Measurements from ENCODE around the gene YWHAE. TPM values are rescaled to one million over a fixed set of nuclear protein-coding genes. Genes with fewer than 3 reads are reported as not detected.
"Not testable (repeated sequence)": the region's sequence is repeated elsewhere in the genome, so short reads cannot be mapped to it uniquely, and the experiment has no call there.

YWHAE gene
- polyA plus RNA-seq, 1 donor from 2014 or later, result 54.4 TPM

GRCh38 chr17:1420981-1421380 lies 21.0 kb upstream of the YWHAE start:
- peaks cover 2% of the 10 kb centered on the region for H3K36me3 Mint-ChIP-seq

GRCh38 chr17:1420163-1420562 lies 20.1 kb upstream of the YWHAE start:
- Mint-ChIP-seq H3K4me1 (peaks cover 0 to 1% (median 0%) of the 10 kb centered on the region in 3 donors), H3K36me3 (peaks cover 2% of the 10 kb centered on the region), H3K27ac (no peak overlapping the region), H3K9me3 (no peaks in the 10 kb centered on the region), H3K27me3 (no peaks in the 10 kb centered on the region), H3K4me3 (no peak overlapping the region)

More at GRCh38 chr17:1420981-1421380, 21.0 kb upstream of the YWHAE start:
- Mint-ChIP-seq H3K27ac (no peak overlapping the region), H3K4me1 (peaks cover 0 to 2% (median 0%) of the 10 kb centered on the region in 3 donors), H3K27me3 (no peaks in the 10 kb centered on the region), H3K4me3 (no peak overlapping the region), H3K9me3 (no peaks in the 10 kb centered on the region)

- H3K27me3 Mint-ChIP-seq, H3K9me3 Mint-ChIP-seq, H3K36me3 Mint-ChIP-seq: not testable (repeated sequence)
Observed at GRCh38 chr17:1418476-1418875, 18.5 kb upstream of the YWHAE start.

GRCh38 chr17:1416414-1416813 lies 16.4 kb upstream of the YWHAE start:
- Mint-ChIP-seq H3K27me3 (no peaks in the 10 kb centered on the region), H3K4me3 (no peak overlapping the region), H3K27ac (no peak overlapping the region), H3K9me3 (no peaks in the 10 kb centered on the region), H3K4me1 (peaks cover 0 to 2% (median 1%) of the 10 kb centered on the region in 3 donors), H3K36me3 (peaks cover 2% of the 10 kb centered on the region)

More at GRCh38 chr17:1418476-1418875, 18.5 kb upstream of the YWHAE start:
- not testable (repeated sequence) for H3K4me3 Mint-ChIP-seq, H3K4me1 Mint-ChIP-seq
- peak overlapping the region in 1 of 3 donors; percentile 10 for H3K27ac Mint-ChIP-seq

DNA sequence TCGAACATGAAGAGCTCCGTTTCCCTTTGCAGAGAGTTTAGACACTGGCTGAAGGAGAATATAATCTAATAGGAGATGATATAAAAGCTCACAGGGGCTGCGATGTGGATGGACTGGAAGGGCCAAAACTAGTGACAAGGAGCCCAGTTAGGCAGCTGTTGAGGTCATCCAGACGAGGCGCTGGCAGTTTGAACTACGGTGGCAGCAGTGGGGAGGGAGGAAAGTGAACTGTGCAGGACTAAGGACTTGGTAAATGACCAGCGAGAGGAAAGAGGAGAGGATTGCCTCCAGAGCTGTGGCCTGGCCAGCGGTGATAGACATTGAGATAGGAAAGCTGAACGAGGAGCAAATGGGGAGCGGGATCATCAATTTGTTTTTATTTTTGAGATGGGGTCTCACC lies 14.6 kb upstream of the YWHAE start:
- H3K27me3 Mint-ChIP-seq, result no peaks in the 10 kb centered on the region
- peaks cover 0 to 2% (median 0%) of the 10 kb centered on the region in 3 donors for H3K4me1 Mint-ChIP-seq
- no peak overlapping the region for H3K4me3 Mint-ChIP-seq
- no peaks in the 10 kb centered on the region for H3K9me3 Mint-ChIP-seq
- H3K27ac Mint-ChIP-seq, result peak overlapping the region in 1 of 3 donors; percentile 28
- peaks cover 2% of the 10 kb centered on the region for H3K36me3 Mint-ChIP-seq

DNA sequence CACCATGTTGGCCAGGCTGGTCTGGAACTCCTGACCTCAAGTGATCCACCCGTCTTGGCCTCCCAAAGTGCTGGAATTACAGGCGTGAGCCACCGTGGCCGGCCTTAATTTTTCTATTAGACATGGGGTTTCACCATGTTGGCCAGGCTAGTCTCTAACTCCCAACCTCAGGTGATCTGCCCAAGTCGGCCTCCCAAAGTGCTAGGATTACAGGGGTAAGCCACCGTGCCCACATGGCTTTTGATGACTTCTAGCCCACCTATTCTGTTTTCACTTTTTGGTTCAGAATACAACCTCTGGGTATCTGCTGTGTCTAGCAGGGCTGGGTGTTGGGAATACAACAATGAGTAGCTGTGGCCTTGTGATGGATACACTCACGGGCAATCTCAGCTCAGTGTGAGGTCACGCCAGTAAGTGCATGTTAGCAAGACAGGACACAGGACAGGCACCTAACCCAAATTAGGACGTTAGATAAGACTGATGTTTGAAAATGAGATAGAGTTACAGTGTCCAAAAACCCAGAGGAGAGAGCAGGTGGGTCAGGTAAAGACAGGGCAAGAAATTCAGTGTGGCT lies 14.1 kb upstream of the YWHAE start:
- Mint-ChIP-seq H3K27ac (peak overlapping the region in 1 of 3 donors; percentile 28), H3K4me1 (peaks cover 0 to 2% (median 0%) of the 10 kb centered on the region in 3 donors), H3K27me3 (no peaks in the 10 kb centered on the region), H3K36me3 (peaks cover 2% of the 10 kb centered on the region), H3K4me3 (no peak overlapping the region), H3K9me3 (no peaks in the 10 kb centered on the region)

- H3K27ac Mint-ChIP-seq, result no peak overlapping the region
- no peak overlapping the region for H3K4me3 Mint-ChIP-seq
- H3K36me3 Mint-ChIP-seq, result peaks cover 2% of the 10 kb centered on the region
- H3K27me3 Mint-ChIP-seq, result no peaks in the 10 kb centered on the region
- H3K4me1 Mint-ChIP-seq, result peaks cover 0 to 2% (median 0%) of the 10 kb centered on the region in 3 donors
- H3K9me3 Mint-ChIP-seq, result no peaks in the 10 kb centered on the region
Observed at GRCh38 chr17:1413281-1413791, 13.3 kb upstream of the YWHAE start.

GRCh38 chr17:1412185-1413110 lies 12.4 kb upstream of the YWHAE start:
- H3K9me3 Mint-ChIP-seq, result no peaks in the 10 kb centered on the region
- no peak overlapping the region for H3K27ac Mint-ChIP-seq
- no peaks in the 10 kb centered on the region for H3K36me3 Mint-ChIP-seq
- H3K4me3 Mint-ChIP-seq, result no peak overlapping the region
- H3K4me1 Mint-ChIP-seq, result peaks cover 0 to 2% (median 0%) of the 10 kb centered on the region in 3 donors
- H3K27me3 Mint-ChIP-seq, result no peaks in the 10 kb centered on the region

DNA sequence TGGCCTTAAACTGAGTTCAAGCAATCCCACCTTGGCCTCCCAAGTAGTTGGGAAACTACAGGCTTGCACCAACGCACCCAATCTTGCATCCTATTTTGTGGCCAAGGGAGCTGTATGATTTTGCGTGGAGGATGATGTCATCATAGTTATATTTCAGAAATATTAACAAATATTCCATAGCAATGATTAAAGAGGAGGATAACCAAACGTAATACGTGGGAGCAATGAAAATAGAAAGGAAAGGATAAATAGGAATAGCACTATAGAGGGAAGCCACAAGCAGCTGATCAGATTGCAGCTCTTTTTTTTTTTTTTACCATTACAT lies 2.2 kb upstream of the YWHAE start:
- Mint-ChIP-seq H3K4me1 (peaks cover 13 to 25% (median 16%) of the 10 kb centered on the region in 3 donors), H3K9me3 (peaks cover 0 to 2% (median 0%) of the 10 kb centered on the region in 3 donors), H3K36me3 (no peaks in the 10 kb centered on the region), H3K4me3 (peak overlapping the region in 1 of 4 donors; percentile 98), H3K27me3 (no peaks in the 10 kb centered on the region), H3K27ac (peak overlapping the region in 1 of 3 donors; percentile 87)

DNA sequence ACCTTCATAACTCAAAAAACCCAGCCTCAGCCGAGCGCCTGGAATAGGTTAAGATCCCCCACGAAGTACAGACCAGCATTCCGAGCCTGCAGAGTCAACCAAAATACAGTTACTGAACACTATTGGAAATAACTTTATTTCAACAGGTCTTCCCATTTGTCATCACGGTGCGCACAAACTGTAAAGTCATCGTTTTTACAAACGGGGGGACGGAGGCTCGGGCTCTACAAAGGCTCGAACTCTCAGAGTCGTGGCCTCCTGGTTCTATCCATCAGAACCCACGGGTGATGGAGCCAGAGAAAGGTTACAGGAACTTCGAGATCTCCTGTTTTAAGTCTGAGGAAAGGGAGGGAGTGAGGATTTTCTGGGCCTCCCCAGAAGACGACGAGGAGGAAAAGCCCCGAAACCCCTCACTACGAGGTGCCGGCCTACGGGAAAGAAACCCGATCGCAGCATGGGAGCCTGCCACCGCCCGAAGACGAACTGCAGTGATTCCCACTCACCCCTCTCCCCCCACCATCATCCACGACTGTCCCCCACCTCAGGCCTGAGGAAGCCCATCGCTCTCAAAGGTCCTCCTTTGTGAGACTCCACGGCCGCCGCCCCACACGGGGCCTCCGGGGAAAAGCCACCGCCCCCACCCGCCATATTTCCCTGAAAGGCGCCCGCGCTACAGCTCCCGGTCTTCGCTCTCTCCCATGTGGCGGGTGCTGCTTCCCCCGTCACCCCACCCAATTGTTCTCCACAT lies 917 bp downstream of the YWHAE start:
- Mint-ChIP-seq H3K27me3 (no peaks in the 10 kb centered on the region), H3K36me3 (no peaks in the 10 kb centered on the region), H3K4me1 (peaks cover 28 to 31% (median 30%) of the 10 kb centered on the region in 3 donors), H3K9me3 (peaks cover 0 to 2% (median 0%) of the 10 kb centered on the region in 3 donors), H3K4me3 (peak overlapping the region; percentile 98 to 100 (median 100)), H3K27ac (peak overlapping the region; percentile 97 to 100 (median 98))

GRCh38 chr17:1398028-1398427 lies 2.0 kb downstream of the YWHAE start:
- H3K27ac Mint-ChIP-seq, result peak overlapping the region; percentile 97 to 100 (median 98)
- peak overlapping the region; percentile 98 to 100 (median 100) for H3K4me3 Mint-ChIP-seq
- peaks cover 0 to 2% (median 0%) of the 10 kb centered on the region in 3 donors for H3K9me3 Mint-ChIP-seq
- no peaks in the 10 kb centered on the region for H3K36me3 Mint-ChIP-seq
- peaks cover 35 to 40% (median 38%) of the 10 kb centered on the region in 3 donors for H3K4me1 Mint-ChIP-seq
- H3K27me3 Mint-ChIP-seq, result no peaks in the 10 kb centered on the region

DNA sequence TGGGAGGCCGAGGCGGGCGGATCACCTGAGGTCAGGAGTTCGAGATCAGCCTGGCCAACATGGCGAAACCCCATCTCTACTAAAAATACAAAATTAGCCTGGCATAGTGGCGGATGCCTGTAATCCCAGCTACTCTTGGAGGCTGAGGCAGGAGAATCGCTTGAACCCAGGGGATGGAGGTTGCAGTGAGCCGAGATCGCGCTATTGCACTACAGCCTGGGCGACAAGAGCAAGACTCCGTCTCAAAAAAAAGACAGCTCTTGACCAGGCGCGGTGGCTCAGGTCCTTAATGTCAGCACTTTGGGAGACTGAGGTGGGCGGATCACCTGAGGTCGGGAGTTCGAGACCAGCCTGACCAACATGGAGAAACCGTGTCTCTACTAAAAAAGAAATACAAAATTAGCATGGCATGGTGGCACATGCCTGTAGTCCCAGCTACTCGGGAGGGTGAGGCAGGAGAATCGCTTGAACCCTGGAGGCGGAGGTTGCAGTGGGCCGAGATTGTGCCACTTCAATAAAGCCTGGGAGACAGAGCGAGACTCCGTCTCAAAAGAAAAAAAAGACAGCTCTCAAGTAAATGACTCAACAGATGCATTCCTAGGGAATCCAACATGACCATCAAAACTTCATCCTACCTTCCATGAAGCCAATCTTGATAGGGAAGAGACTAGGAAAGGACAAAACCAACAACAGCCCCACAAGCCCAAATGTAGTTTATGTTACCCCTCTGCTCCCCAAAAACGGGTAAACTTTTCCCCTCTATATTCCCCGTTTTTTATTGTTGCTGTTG lies 4.0 kb downstream of the YWHAE start:
- H3K4me1 Mint-ChIP-seq, result peaks cover 44 to 47% (median 46%) of the 10 kb centered on the region in 3 donors
- H3K4me3 Mint-ChIP-seq, result peak overlapping the region in 3 of 4 donors; percentile 60 to 98 (median 68)
- not testable (repeated sequence) for H3K9me3 Mint-ChIP-seq, H3K27me3 Mint-ChIP-seq, H3K36me3 Mint-ChIP-seq
- H3K27ac Mint-ChIP-seq, result peak overlapping the region in 1 of 3 donors; percentile 88

GRCh38 chr17:1391577-1391976 lies 8.4 kb downstream of the YWHAE start:
- H3K27ac Mint-ChIP-seq, result peak overlapping the region in 2 of 3 donors; percentile 14 to 67
- H3K27me3 Mint-ChIP-seq, result no peaks in the 10 kb centered on the region
- H3K9me3 Mint-ChIP-seq, result no peaks in the 10 kb centered on the region
- H3K36me3 Mint-ChIP-seq, result peaks cover 1% of the 10 kb centered on the region
- peaks cover 44 to 52% (median 47%) of the 10 kb centered on the region in 3 donors for H3K4me1 Mint-ChIP-seq
- H3K4me3 Mint-ChIP-seq, result peak overlapping the region in 2 of 4 donors; percentile 10
